SK-N-MC (cell line): ENCODE results near the gene COL11A1.
"Not testable (repeated sequence)": the region's sequence is repeated elsewhere in the genome, so short reads cannot be mapped to it uniquely, and the experiment has no call there.

Experiments used
- DNase-seq: peaks from one replicate; pipeline ENCODE4 v3.0.0-alpha.2; 2011; ENCODE audit warnings: low read depth, low spot score
- H3K27ac ChIP-seq: fragments of 200-600 bp; sonication (generic); 2 replicates; pipeline ENCODE4 v1.5.1; 2016; ENCODE audit warnings: mixed run types
- H3K36me3 ChIP-seq: fragments of 200-600 bp; sonication (generic); 2 replicates; pipeline ENCODE4 v1.6.1; 2017; ENCODE audit warnings: antibody characterized with exemption, low read length, mixed read lengths; ENCODE audit not compliant: insufficient read depth
- H3K4me3 ChIP-seq: fragments of 200-600 bp; sonication (generic); 2 replicates; pipeline ENCODE4 v1.5.1; 2016
- H3K9ac ChIP-seq: fragments of 200-600 bp; sonication (generic); 2 replicates; pipeline ENCODE4 v1.8.0; 2017; ENCODE audit warnings: mixed run types, mixed read lengths; ENCODE audit not compliant: insufficient read length
- H3K9me3 ChIP-seq: fragments of 200-600 bp; sonication (generic); 2 replicates; pipeline ENCODE4 v1.6.1; 2017; ENCODE audit warnings: low read depth, mild to moderate bottlenecking, antibody characterized with exemption, low read length, moderate library complexity, mixed read lengths
- EZH2 ChIP-seq: fragments of 200-600 bp; sonication (generic); IDR thresholded peaks from one replicate; pipeline ENCODE4 v1.6.1; 2017; ENCODE audit warnings: antibody characterized with exemption
- FOXP2 ChIP-seq: optimal IDR thresholded peaks from 2 replicates; pipeline ENCODE3; 2011; ENCODE audit warnings: mild to moderate bottlenecking, moderate library complexity; ENCODE audit not compliant: insufficient read depth; ENCODE audit errors: extremely low read length, control extremely low read depth
- POLR2AphosphoS5 ChIP-seq: IDR thresholded peaks from 2 replicates; pipeline ENCODE4 v1.6.1; 2012; ENCODE audit warnings: mild to moderate bottlenecking, low read depth, low read length, borderline replicate concordance

The COL11A1 gene

DNA sequence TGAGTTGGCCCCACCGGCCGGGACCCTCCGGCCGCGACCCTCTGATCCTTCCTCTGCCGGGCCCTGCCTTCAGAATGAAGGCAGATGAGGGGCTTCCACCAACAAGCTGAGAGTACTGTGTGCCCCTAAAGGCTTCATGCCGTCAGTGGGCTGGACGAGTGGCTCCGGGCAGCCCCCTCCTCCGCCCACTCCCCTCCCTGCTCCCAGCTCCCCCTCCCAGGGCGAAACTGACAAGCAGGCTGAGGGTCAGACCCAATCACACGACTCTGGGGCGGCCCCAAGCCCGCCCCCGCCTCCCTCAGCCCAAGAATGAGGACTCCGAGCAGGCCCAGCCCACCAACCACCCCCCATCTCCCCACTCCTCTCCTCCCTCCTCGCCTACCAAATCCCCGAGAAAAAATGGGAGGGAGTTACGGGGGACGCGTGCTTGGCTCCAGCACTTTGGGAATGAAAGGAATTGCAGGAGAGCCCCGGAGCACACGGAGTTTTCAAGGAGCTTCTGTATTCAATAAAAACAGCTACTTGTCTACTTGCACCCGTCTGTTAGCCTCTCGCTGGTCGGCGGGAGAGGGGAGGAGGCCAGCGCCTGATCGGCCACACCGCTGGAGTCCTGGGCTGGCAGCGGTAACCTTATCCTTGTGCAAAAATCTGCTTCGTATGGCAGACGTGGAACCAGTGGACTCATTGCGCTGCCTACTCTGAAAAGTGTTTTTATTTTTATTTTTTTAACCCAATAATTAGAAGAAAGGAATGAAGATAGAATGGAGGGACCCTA is at the start of gene COL11A1:
Gene COL11A1 (minus strand): TSS at position 147 of the 775 bp plus-strand sequence. CDS start 344 bp downstream, outside the sequence.
- no peak for DNase-seq
- no peak within 1 kb of the TSS for H3K4me3 ChIP-seq
- no peak within 1 kb of the TSS for H3K27ac ChIP-seq
- H3K9me3 ChIP-seq: no peaks in the 10 kb centered on the region
- TF ChIP-seq FOXP2 (no peak), EZH2 (no peak), POLR2AphosphoS5 (no peak)
- no peak within 1 kb of the TSS for H3K9ac ChIP-seq
- no peaks in the 10 kb centered on the region for H3K36me3 ChIP-seq

DNA sequence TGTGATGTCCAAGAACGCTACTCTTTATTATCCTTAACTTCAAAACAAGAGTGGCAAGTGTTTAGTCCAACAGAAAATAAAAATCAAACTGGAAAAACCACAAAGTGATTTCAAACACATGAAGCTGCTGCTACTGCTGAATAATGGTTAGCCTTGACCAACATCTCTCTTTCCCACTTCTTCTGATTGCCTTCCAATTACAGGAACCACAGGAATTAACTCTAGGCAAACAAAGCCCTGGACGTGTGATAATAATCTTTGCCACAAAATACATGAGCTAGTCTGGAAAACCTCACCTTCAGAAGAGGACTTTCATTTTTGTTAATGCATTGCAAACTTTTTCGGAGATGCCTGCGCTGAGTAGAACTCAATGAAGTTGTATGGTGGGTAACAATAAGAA is 48.6 kb upstream of the COL11A1 start:
- TF ChIP-seq EZH2 (no peak), FOXP2 (no peak), POLR2AphosphoS5 (no peak)
- H3K9me3 ChIP-seq: no peaks in the 10 kb centered on the region
- H3K27ac ChIP-seq: no peak overlapping the region
- DNase-seq: no peak
- no peaks in the 10 kb centered on the region for H3K36me3 ChIP-seq
- no peak overlapping the region for H3K9ac ChIP-seq
- no peak overlapping the region for H3K4me3 ChIP-seq

DNA sequence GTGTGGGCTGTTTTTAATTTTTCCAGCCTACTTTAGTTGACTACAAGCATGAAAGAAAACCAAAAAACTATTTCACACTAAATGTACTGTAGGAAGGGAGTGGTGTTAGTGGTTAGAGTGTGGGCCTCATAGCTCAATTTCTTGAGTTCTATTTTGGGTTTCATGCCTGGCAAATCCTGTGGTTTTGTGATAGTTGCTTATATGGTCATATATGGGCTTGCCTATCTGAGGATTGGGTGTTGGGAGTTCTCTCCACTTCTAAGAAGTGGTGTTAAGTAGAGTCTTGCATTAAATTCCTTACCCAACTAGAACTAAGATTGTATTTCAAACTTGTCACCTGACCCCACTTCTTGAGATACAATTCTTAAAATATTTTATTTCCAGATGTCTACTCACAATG is 37.8 kb upstream of the COL11A1 start:
- no peak for TF ChIP-seq POLR2AphosphoS5
- TF ChIP-seq EZH2: no peak
- no peaks in the 10 kb centered on the region for H3K36me3 ChIP-seq
- H3K27ac ChIP-seq: no peak overlapping the region; the same call in 1 of the 2 replicates
- no peak overlapping the region for H3K4me3 ChIP-seq
- H3K9me3 ChIP-seq: no peaks in the 10 kb centered on the region
- no peak overlapping the region for H3K9ac ChIP-seq
- DNase-seq: no peak

DNA sequence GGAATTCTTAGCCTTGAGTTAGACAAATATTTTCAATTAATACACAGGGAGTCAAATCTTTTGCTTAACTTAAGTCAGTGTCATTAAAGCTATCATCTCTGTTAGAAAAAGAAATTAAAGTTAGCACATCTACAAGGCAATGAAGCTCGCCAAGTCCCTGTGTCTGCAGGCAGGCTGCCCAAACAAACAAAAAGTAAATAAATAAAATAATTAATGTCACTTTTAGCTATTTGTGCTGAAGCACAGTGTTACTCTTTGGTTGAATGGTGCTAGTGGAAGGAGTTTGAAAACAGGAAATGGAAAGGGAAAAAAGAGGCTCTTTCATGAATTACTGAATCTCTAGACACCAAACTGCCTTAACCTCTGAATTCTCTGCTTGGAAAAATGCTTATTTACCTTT is 37.1 kb upstream of the COL11A1 start:
- no peak overlapping the region; the same call in 1 of the 2 replicates for H3K27ac ChIP-seq
- H3K9ac ChIP-seq: no peak overlapping the region
- no peaks in the 10 kb centered on the region for H3K9me3 ChIP-seq
- no peak overlapping the region for H3K4me3 ChIP-seq
- DNase-seq: no peak
- no peaks in the 10 kb centered on the region for H3K36me3 ChIP-seq
- no peak for TF ChIP-seq EZH2
- no peak for TF ChIP-seq FOXP2
- TF ChIP-seq POLR2AphosphoS5: no peak

DNA sequence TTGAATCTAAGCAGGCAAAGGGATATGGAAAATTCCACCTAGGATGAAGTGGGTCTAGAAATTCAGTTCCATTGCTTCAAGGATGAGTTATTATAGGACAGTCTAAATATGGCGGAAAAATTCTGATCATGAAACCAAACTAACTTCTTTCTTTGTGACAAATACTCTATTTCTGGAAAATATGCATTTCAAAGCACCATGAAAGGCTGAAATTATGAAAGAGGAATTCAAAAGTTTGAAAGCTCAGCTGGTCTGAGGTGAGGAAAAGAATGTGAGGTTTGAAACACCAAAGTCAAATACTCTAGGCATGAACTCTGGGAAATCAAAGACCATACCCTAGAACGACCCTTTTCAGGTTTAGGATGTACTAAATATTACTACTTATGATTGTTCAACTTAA is 36.4 kb upstream of the COL11A1 start:
- DNase-seq: no peak
- Histone ChIP-seq H3K4me3 (no peak overlapping the region), H3K9ac (no peak overlapping the region), H3K36me3 (no peaks in the 10 kb centered on the region), H3K27ac (no peak overlapping the region), H3K9me3 (no peaks in the 10 kb centered on the region)
- TF ChIP-seq FOXP2 (no peak), EZH2 (no peak), POLR2AphosphoS5 (no peak)

DNA sequence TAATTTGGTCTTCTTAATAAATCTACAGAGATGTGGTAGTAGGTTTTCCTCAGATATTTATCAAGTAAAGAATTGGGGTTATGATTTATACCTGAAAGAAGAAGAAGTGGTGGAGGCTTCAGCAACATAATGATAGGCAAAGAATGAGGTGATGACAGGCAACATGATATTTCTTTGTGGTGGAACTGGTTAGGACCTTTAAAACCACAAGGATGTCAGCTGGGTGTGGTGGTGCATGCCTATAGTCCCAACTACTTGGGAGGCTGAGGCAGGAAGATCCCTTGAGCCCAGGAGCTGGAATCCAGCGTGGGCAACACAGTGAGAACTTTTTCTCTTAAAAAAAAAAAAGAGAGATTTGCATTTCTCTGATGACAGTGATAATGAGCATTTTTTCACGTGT is 34.1 kb upstream of the COL11A1 start:
- no peak for TF ChIP-seq FOXP2
- H3K9ac ChIP-seq: no peak overlapping the region
- no peaks in the 10 kb centered on the region for H3K9me3 ChIP-seq
- no peak overlapping the region for H3K27ac ChIP-seq
- DNase-seq: no peak
- H3K36me3 ChIP-seq: no peaks in the 10 kb centered on the region
- H3K4me3 ChIP-seq: no peak overlapping the region

DNA sequence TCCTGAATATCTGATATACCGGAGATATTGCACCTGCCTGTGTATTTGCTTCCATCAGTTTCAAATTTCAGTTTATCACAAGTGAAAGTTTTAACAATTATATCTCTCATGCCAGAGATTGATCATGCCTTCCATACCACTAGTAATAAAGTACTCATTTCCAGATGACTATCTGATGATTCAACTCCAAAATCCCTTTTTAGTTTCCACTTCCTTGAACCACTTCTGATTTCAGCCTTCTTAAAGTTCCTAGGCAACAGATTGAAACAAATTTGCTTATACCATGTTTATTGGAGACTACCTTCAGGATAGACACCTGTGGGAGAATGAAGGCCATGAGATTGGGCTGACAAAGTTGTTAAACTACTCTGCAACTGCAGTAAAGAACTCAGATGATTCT is 21.5 kb upstream of the COL11A1 start:
- Histone ChIP-seq H3K4me3 (no peak overlapping the region), H3K9ac (no peak overlapping the region), H3K36me3 (no peaks in the 10 kb centered on the region), H3K27ac (no peak overlapping the region), H3K9me3 (no peaks in the 10 kb centered on the region)
- no peak for DNase-seq
- TF ChIP-seq POLR2AphosphoS5 (no peak), EZH2 (no peak), FOXP2 (no peak)

DNA sequence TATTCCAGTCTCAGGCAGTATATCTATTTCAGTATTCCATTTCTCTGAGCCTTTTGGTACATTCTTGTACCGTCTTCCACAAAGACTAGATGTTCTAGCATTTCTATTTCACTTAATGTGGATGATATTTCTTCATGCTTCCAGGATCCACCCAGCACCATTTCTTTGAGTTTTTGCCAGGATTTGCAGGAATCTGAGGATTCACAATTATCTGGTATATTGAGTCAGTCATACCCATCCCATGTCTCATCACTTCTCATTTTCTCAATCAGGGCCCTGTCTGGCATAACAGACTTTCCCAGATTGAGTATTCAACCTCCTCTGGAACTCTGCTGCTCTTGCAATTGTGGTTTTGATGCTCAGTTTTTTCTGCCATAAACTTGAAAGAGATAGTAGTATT is 20.9 kb upstream of the COL11A1 start:
- Histone ChIP-seq H3K36me3 (no peaks in the 10 kb centered on the region), H3K9me3 (no peaks in the 10 kb centered on the region), H3K27ac (no peak overlapping the region), H3K4me3 (no peak overlapping the region), H3K9ac (no peak overlapping the region)
- TF ChIP-seq FOXP2 (no peak), POLR2AphosphoS5 (no peak), EZH2 (no peak)
- no peak for DNase-seq

DNA sequence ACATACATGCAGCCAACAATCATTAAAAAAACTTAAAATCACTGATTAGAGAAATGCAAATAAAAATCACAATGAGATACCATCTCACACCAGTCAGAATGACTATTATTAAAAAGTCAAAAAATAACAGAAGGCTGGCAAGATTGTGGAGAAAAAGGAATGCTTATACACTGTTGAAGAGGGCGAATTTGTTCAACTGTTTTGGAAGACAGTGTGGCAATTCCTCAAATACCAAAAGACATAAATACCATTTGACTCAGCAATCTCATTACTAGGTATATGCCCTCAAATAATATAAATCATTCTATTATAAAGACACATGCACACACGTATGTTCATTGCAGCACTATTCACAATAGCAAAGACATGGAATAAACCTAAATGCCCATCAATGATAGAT is 19.9 kb upstream of the COL11A1 start:
- not testable (repeated sequence) for H3K27ac ChIP-seq, H3K9me3 ChIP-seq, H3K36me3 ChIP-seq, H3K9ac ChIP-seq, DNase-seq, H3K4me3 ChIP-seq

DNA sequence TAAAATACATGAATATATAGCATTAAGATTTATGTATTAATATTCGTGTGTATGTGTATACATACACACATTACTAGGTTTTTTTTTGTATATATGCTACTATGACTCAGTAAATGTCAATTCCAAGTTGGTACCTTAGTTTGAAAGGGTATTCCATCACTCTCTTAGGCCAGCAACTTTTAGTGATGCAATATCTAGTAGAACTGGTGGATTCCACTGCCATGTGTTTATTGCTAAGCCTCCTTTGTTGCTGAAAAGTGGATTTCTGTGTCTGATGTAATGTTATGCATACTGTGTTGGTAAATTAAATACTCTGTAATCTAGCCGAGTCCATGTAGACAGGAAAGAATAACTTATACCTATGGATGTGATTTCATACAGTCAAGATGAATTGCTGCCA is 16.9 kb upstream of the COL11A1 start:
- no peak for DNase-seq
- H3K27ac ChIP-seq: no peak overlapping the region
- TF ChIP-seq POLR2AphosphoS5: no peak
- no peak for TF ChIP-seq EZH2
- no peak for TF ChIP-seq FOXP2

More for the DNA sequence above, 16.9 kb upstream of the COL11A1 start:
- no peak overlapping the region for H3K9ac ChIP-seq
- no peaks in the 10 kb centered on the region for H3K36me3 ChIP-seq
- no peak overlapping the region for H3K4me3 ChIP-seq
- H3K9me3 ChIP-seq: no peaks in the 10 kb centered on the region
